Stimulated activated CD4-positive, alpha-beta T cell treated with anti-CD3 and anti-CD28 coated beads, Interleukin-12 subunit alpha, Interleukin-12 subunit beta, amount 100 ng/mL, for 24 hours (primary cell): Measurements from ENCODE around the gene OR4C11.

Source experiments
- DNase-seq, 2 experiments: peaks; one replicate each; pipeline ENCODE4 v3.0.0-alpha.2; 2020; ENCODE audit warnings: low read depth in 2 of 2

The OR4C11 gene, protein sequence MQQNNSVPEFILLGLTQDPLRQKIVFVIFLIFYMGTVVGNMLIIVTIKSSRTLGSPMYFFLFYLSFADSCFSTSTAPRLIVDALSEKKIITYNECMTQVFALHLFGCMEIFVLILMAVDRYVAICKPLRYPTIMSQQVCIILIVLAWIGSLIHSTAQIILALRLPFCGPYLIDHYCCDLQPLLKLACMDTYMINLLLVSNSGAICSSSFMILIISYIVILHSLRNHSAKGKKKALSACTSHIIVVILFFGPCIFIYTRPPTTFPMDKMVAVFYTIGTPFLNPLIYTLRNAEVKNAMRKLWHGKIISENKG

DNA sequence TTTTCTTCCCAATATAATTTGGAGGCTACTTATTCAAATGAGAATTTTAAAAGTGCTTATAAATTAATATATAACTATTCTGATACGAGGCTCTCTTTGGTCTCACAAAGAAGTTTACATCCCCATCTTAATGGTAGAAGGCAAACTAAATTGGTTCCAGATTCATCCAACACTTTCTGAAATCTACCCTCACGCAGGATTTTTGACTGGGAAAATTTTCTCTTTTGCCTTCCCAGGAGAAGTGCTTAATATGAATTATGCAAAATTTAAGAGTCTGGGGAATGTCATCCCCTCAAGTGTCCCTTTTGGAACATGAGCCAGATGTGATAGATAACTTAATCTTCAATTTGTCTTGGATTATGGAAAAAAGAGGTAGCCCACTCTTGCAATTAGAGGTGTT, at the start of gene OR4C11:
Gene OR4C11 (minus strand): TSS at position 101 of the 400 bp plus-strand sequence. CDS start 3,272 bp downstream, outside the sequence.
- no peak for DNase-seq

DNA sequence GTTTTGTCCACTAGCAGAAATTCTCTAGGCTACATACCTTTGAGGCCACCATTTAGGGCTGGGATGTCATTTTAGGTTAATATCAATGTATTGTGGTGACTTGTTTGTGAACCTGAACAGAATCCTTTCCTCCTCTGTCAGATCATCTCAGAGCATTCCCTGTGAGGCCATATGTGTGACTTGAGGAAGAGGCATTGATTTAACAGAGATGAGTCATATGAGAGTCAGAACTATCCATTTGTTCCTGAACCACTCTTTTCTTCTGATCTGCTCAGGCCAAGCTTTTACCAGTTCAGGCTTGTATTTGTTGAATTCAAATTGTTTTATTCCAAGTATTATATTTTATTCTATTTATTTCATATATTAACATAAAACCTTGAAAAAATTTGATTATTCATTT, 47.7 kb upstream of the OR4C11 start:
- DNase-seq, result no peak

DNA sequence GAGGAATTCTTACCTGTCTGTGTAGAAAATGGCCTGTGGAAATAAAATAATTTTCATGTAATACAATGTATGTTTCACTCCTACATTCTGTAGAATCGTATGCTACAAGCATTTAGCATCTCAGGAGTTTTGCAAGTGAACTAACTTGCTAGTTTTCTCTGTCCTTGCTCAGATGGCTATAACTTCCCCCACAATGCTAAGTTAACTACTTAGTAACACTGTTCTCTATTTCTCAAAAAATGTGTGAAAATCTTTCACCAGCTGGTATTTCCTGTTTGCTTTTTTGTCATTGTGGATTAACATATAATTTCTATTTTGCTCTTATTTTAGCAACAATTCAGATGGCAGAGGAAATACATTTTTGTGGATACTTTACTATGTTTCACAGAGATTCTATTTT, 45.1 kb upstream of the OR4C11 start:
- DNase-seq, result no peak

DNA sequence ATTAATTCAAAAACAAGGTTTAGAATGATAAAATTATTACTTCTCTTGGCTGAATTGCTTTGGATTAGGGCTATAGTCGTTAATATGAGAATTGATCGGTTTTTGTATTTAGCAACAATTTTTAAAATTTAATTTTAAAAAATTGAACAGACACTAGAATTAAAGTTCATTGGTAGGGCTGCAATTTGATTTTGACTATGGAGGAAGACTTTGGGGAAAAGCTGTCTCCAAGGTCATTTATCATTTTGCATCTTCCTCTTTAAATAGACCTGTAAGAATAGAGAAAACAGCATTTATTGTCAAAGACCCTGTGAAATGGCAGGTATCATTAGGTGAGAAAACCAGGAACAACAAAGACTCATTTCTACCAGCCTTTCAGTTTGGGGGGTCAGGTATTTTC, 40.6 kb upstream of the OR4C11 start, which contains the start of gene OR4S2:
Gene OR4S2 (plus strand): TSS at position 301 of the 400 bp plus-strand sequence. CDS start 2,577 bp downstream, outside the sequence.
- DNase-seq, result no peak

DNA sequence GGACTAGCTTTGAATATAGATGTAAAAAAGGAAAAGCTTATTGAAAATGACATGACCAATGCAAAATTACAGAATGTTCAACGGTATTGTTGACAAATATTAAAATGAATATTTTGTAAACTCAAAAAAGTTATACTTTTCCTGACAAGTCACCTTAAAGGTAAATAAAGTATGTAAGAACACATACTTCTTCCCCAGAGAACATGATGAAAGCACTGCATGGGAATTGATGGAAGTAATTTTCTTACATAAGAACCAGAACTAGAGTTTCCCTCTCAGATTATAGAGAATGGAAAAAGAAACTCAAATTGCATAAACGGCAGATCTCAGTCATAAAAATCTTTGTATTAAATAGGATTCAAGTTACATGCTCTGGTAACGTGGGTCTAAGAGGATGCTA, 27.4 kb upstream of the OR4C11 start, which contains the start of gene OR4P4:
Gene OR4P4 (plus strand): TSS at position 301 of the 400 bp plus-strand sequence.
- DNase-seq, result no peak

DNA sequence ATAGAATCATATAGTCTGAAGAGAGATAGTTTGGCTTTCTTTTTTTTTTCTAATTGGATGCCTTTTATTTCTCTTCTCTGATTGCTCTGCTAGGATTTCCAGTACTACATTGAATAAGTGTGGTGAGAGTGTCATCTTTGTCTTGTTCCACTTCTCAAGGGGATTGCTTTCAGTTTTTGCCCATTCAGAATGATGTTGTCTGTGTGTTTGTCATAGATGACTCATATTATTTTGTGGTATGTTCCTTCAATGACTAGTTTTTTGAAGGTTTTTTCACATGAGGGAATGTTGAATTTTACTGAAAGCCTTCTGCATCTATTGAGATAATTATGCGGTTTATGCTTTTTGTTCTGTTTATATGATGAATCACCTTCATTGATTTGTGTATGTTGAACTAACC, 17.1 kb upstream of the OR4C11 start:
- DNase-seq, result no peak

DNA sequence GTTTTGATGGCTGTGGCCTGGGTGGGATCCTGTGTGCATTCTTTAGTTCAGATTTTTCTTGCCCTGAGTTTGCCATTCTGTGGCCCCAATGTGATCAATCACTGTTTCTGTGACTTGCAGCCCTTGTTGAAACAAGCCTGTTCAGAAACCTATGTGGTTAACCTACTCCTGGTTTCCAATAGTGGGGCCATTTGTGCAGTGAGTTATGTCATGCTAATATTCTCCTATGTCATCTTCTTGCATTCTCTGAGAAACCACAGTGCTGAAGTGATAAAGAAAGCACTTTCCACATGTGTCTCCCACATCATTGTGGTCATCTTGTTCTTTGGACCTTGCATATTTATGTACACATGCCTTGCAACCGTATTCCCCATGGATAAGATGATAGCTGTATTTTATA, 34.9 kb downstream of the OR4C11 start:
- DNase-seq, result no peak

DNA sequence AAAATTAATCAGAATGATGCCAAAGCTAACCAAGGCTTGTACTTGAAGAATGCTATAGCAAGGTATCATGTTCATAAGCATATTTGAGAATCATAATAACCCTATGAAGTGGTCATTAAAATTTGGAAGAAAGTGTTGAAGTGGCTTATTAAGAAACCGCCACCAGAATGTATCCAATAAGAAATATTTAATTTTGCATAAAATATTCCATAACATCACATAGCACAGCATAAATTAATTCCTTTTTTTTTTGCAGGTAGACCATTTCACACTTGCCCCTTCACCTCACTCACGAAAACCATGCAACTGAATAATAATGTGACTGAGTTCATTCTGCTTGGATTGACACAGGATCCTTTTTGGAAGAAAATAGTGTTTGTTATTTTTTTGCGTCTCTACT, 35.6 kb downstream of the OR4C11 start, which contains the start of gene OR4C16:
Gene OR4C16 (plus strand): TSS at position 301 of the 400 bp plus-strand sequence. CDS start 0 bp downstream, at position 301.
- no peak for DNase-seq

DNA sequence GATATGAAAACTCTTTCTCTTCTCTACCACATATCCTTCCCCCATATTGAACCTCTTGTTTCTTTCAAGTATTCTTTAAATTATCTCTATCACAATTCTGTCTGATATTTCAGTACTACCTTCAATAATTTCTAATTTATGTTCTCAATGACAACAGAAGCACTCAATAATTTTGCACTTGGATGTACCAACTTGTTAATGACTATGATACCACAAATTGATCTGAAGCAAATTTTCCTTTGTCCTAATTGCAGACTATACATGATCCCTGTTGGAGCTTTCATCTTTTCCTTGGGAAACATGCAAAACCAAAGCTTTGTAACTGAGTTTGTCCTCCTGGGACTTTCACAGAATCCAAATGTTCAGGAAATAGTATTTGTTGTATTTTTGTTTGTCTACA, 53.3 kb downstream of the OR4C11 start, which contains the start of gene OR4C15:
Gene OR4C15 (plus strand): TSS at position 301 of the 400 bp plus-strand sequence. CDS start 0 bp downstream, at position 301.
- no peak for DNase-seq
